Motor neuron (in vitro differentiated cells): ENCODE results near the gene HOXD9. TPM values are rescaled to one million over a fixed set of nuclear protein-coding genes. Genes with fewer than 3 reads are reported as not detected.

Experiments
- ATAC-seq, 8 experiments: fragments of 200-7000 bp; cut with Tn5 transposase; replicated peaks in 6 of 8; 2 replicates each; pipeline ENCODE4 v1.8.0; 2021; ENCODE audit warnings: mild to moderate bottlenecking in 8 of 8, moderate library complexity in 8 of 8
- H3K27ac ChIP-seq, 2 donors: fragments of 250-450 bp; sonication (Bioruptor Pico); 2 replicates each; pipeline ENCODE4 v1.9.0; 2021; ENCODE audit warnings: antibody characterized with exemption in 2 of 2, mild to moderate bottlenecking in 2 of 2, moderate library complexity in 1 of 2
- H3K4me1 ChIP-seq, 2 donors: fragments of 250-450 bp; sonication (Bioruptor Pico); replicated peaks in 1 of 2; 2 replicates each; pipeline ENCODE4 v1.6.1; 2021; ENCODE audit warnings: antibody characterized with exemption in 2 of 2, mild to moderate bottlenecking in 2 of 2, moderate library complexity in 1 of 2
- H3K4me3 ChIP-seq, 5 donors: fragments of 250-450 bp; sonication (Bioruptor Pico); 2 replicates each; pipeline ENCODE4 v1.9.0; 2021; ENCODE audit warnings: antibody characterized with exemption in 5 of 5, mild to moderate bottlenecking in 5 of 5, moderate library complexity in 4 of 5
- WGBS, 10 experiments: fragments of 450-650 bp; shearing (Covaris generic); methylation state at CpG; one replicate each; pipeline ENCODE4 v1.0.0; 2022; 5-methylcytosine and 5-hydroxymethylcytosine counted together
- in situ Hi-C, 9 experiments: fragments of 400-800 bp; cut with MboI; loops; one replicate each; pipeline ENCODE4 v1.15.0; 2021; ENCODE audit warnings: low sequenced_read_pairs in 9 of 9, low pct_unique_long_range_greater_than_20kb in 2 of 9; ENCODE audit not compliant: unreplicated experiment in 9 of 9
- total RNA-seq, 8 experiments: library from RNA; unstranded; fragments of 300-600 nt; gene quantifications; 2 replicates each; pipeline versions ENCODE4 v1.2.3 to v1.2.4, GENCODE V29; 2022

Gene HOXD9
- total RNA-seq, 8 experiments from 2014 or later, result 2.9 to 11.9 (median 5.7) TPM

- H3K27ac ChIP-seq, result peak overlapping the region; percentile 98 to 100
- peaks cover 26 to 42% of the 10 kb centered on the region in 2 donors for H3K4me1 ChIP-seq
- ATAC-seq, result peak in 4 of 8 experiments; percentile 6 to 29 (median 16)
- in situ Hi-C loops, result loop anchor here (10.0 to 25.0 kb wide), 9 partner anchors 327 to 1627 kb away; no protein-coding TSS in a partner anchor
- H3K4me3 ChIP-seq, result peak overlapping the region; percentile 62 to 99 (median 97)
Measured at GRCh38 chr2:176135035-176135440, 12.5 kb downstream of the HOXD9 start.

- in situ Hi-C loops, result loop anchor here (10.0 to 25.0 kb wide), 9 partner anchors 326 to 1626 kb away; no protein-coding TSS in a partner anchor
- peak; percentile 10 to 50 (median 22) for ATAC-seq
- WGBS, 10 experiments, result 0 to 3% (median 0%) methylated on average over 2 to 9 of the region's 71 CpGs; no CpG with 5 or more reads in 3 of the 10 experiments
- H3K4me1 ChIP-seq, result peaks cover 34 to 55% of the 10 kb centered on the region in 2 donors
- H3K27ac ChIP-seq, result peak overlapping the region; percentile 98 to 100
- peak overlapping the region; percentile 62 to 99 (median 97) for H3K4me3 ChIP-seq
Measured at GRCh38 chr2:176136374-176137251, 14.1 kb downstream of the HOXD9 start.

GRCh38 chr2:176137252-176137580, 14.7 kb downstream of the HOXD9 start:
- WGBS, 10 experiments, result 0% methylated on average over 1 of the region's 2 CpGs; no CpG with 5 or more reads in 9 of the 10 experiments
- no peak for ATAC-seq
- peaks cover 40 to 61% of the 10 kb centered on the region in 2 donors for H3K4me1 ChIP-seq
- peak overlapping the region; percentile 98 to 100 for H3K27ac ChIP-seq
- in situ Hi-C loops, result loop anchor here (10.0 to 25.0 kb wide), 9 partner anchors 325 to 1625 kb away; no protein-coding TSS in a partner anchor
- peak overlapping the region; percentile 62 to 99 (median 97) for H3K4me3 ChIP-seq

GRCh38 chr2:176137906-176138305, 15.4 kb downstream of the HOXD9 start:
- peak overlapping the region; percentile 62 to 99 (median 97) for H3K4me3 ChIP-seq
- peak overlapping the region; percentile 98 to 100 for H3K27ac ChIP-seq
- peaks cover 47 to 65% of the 10 kb centered on the region in 2 donors for H3K4me1 ChIP-seq
- in situ Hi-C loops, result loop anchor here (10.0 to 25.0 kb wide), 9 partner anchors 324 to 1624 kb away; no protein-coding TSS in a partner anchor
- no peak for ATAC-seq
- 9 to 100% (median 32%) methylated on average over 1 to 8 of the region's 8 CpGs; no CpG with 5 or more reads in 1 of the 10 experiments for WGBS, 10 experiments

GRCh38 chr2:176138526-176138922, 16.0 kb downstream of the HOXD9 start:
- Histone ChIP-seq H3K27ac (peak overlapping the region; percentile 98 to 100), H3K4me3 (peak overlapping the region; percentile 62 to 99 (median 97)), H3K4me1 (peaks cover 49 to 65% of the 10 kb centered on the region in 2 donors)
- no peak for ATAC-seq
- WGBS, 10 experiments, result 2 to 82% (median 19%) methylated on average over 1 to 13 of the region's 14 CpGs; no CpG with 5 or more reads in 1 of the 10 experiments
- in situ Hi-C loops, result loop anchor here (10.0 to 25.0 kb wide), 9 partner anchors 324 to 1624 kb away; no protein-coding TSS in a partner anchor

- WGBS, 10 experiments, result 0 to 98% (median 15%) methylated on average over 7 to 28 of the region's 28 CpGs; no CpG with 5 or more reads in 1 of the 10 experiments
- in situ Hi-C loops, result loop anchor here (10.0 to 25.0 kb wide), 9 partner anchors 323 to 1623 kb away; no protein-coding TSS in a partner anchor
Measured at GRCh38 chr2:176138923-176139660, 16.6 kb downstream of the HOXD9 start.

GRCh38 chr2:176139661-176140512, 17.4 kb downstream of the HOXD9 start:
- ATAC-seq, result peak in 7 of 8 experiments; percentile 1 to 35 (median 18)
- in situ Hi-C loops, result loop anchor here (5.0 to 25.0 kb wide), 12 partner anchors 312 to 1622 kb away; no protein-coding TSS in a partner anchor
- Histone ChIP-seq H3K4me3 (peak overlapping the region; percentile 62 to 99 (median 97)), H3K27ac (peak overlapping the region; percentile 98 to 100), H3K4me1 (peaks cover 49 to 59% of the 10 kb centered on the region in 2 donors)
- WGBS, 10 experiments, result 0 to 57% (median 14%) methylated on average over 1 to 22 of the region's 41 CpGs; no CpG with 5 or more reads in 1 of the 10 experiments

More at GRCh38 chr2:176138923-176139660, 16.6 kb downstream of the HOXD9 start:
- peak overlapping the region; percentile 62 to 99 (median 97) for H3K4me3 ChIP-seq
- H3K4me1 ChIP-seq, result peaks cover 49 to 62% of the 10 kb centered on the region in 2 donors
- peak in 2 of 8 experiments; percentile 2 to 3 for ATAC-seq
- H3K27ac ChIP-seq, result peak overlapping the region; percentile 98 to 100

GRCh38 chr2:176140513-176141317, 18.2 kb downstream of the HOXD9 start:
- 14 to 100% (median 41%) methylated on average over 1 to 11 of the region's 48 CpGs; no CpG with 5 or more reads in 2 of the 10 experiments for WGBS, 10 experiments
- Histone ChIP-seq H3K27ac (peak overlapping the region; percentile 70 to 100), H3K4me1 (peaks cover 49 to 59% of the 10 kb centered on the region in 2 donors), H3K4me3 (peak overlapping the region; percentile 62 to 99 (median 97))
- in situ Hi-C loops, result loop anchor here (5.0 to 25.0 kb wide), 11 partner anchors 312 to 1622 kb away; no protein-coding TSS in a partner anchor
- ATAC-seq, result peak; percentile 54 to 83 (median 80)

GRCh38 chr2:176142281-176142680, 19.8 kb downstream of the HOXD9 start:
- no peak for ATAC-seq
- peak overlapping the region in 1 of 5 donors; percentile 97 for H3K4me3 ChIP-seq
- in situ Hi-C loops, result loop anchor here (5.0 to 25.0 kb wide), 11 partner anchors 310 to 1620 kb away; no protein-coding TSS in a partner anchor
- H3K27ac ChIP-seq, result no peak overlapping the region
- 50 to 100% (median 92%) methylated on average over 1 to 2 of the region's 2 CpGs; no CpG with 5 or more reads in 6 of the 10 experiments for WGBS, 10 experiments
- peaks cover 62 to 73% of the 10 kb centered on the region in 2 donors for H3K4me1 ChIP-seq

GRCh38 chr2:176145085-176145969, 22.8 kb downstream of the HOXD9 start:
- H3K4me3 ChIP-seq, result peak overlapping the region in 2 of 5 donors; percentile 28 to 40
- no peak for ATAC-seq
- H3K4me1 ChIP-seq, result peaks cover 84 to 93% of the 10 kb centered on the region in 2 donors
- WGBS, 10 experiments, result 0 to 92% (median 46%) methylated on average over 1 to 3 of the region's 4 CpGs; no CpG with 5 or more reads in 3 of the 10 experiments
- H3K27ac ChIP-seq, result peak overlapping the region in 1 of 2 donors; percentile 11
- in situ Hi-C loops, result loop anchor here (10.0 to 25.0 kb wide), 10 partner anchors 309 to 1617 kb away; no protein-coding TSS in a partner anchor
